ENCODE measurements around the gene SOX10.

SOX10 gene

GRCh38 chr22:37996515-37997246 lies 12.3 kb upstream of the SOX10 start:
- H3K4me3 Mint-ChIP-seq, result no peak overlapping the region
- DNase-seq (ENCODE audit: low spot score in 2 of 2), result no peak
- H3K27ac Mint-ChIP-seq, result peak overlapping the region; percentile 92
- ATAC-seq, result no peak
- H3K36me3 Mint-ChIP-seq, result no peaks in the 10 kb centered on the region
- H3K9me3 Mint-ChIP-seq, result no peaks in the 10 kb centered on the region
- H3K4me1 Mint-ChIP-seq, result peaks cover 65% of the 10 kb centered on the region

- peak overlapping the region; percentile 92 for H3K27ac Mint-ChIP-seq
- ATAC-seq (no peak), DNase-seq (ENCODE audit: low spot score in 2 of 2) (no peak)
- no peaks in the 10 kb centered on the region for H3K9me3 Mint-ChIP-seq
- no peak overlapping the region for H3K4me3 Mint-ChIP-seq
- peaks cover 65% of the 10 kb centered on the region for H3K4me1 Mint-ChIP-seq
- H3K36me3 Mint-ChIP-seq, result no peaks in the 10 kb centered on the region
Observed at GRCh38 chr22:37996079-37996478, 11.7 kb upstream of the SOX10 start.

GRCh38 chr22:37995460-37995859 lies 11.1 kb upstream of the SOX10 start:
- H3K4me1 Mint-ChIP-seq, result peaks cover 65% of the 10 kb centered on the region
- ATAC-seq, result no peak
- no peaks in the 10 kb centered on the region for H3K9me3 Mint-ChIP-seq
- DNase-seq (ENCODE audit: low spot score in 2 of 2), result no peak
- H3K4me3 Mint-ChIP-seq, result no peak overlapping the region
- peak overlapping the region; percentile 92 for H3K27ac Mint-ChIP-seq
- no peaks in the 10 kb centered on the region for H3K36me3 Mint-ChIP-seq

GRCh38 chr22:37994982-37995381 lies 10.6 kb upstream of the SOX10 start:
- H3K4me3 Mint-ChIP-seq, result no peak overlapping the region
- H3K9me3 Mint-ChIP-seq, result no peaks in the 10 kb centered on the region
- no peaks in the 10 kb centered on the region for H3K36me3 Mint-ChIP-seq
- peaks cover 62% of the 10 kb centered on the region for H3K4me1 Mint-ChIP-seq
- no peak for ATAC-seq
- peak overlapping the region; percentile 92 for H3K27ac Mint-ChIP-seq
- no peak for DNase-seq (ENCODE audit: low spot score in 2 of 2)

GRCh38 chr22:37994049-37994448 lies 9.7 kb upstream of the SOX10 start:
- Mint-ChIP-seq H3K9me3 (no peaks in the 10 kb centered on the region), H3K36me3 (no peaks in the 10 kb centered on the region), H3K27ac (peak overlapping the region; percentile 76), H3K4me1 (peaks cover 53% of the 10 kb centered on the region), H3K4me3 (no peak overlapping the region)
- DNase-seq (ENCODE audit: low spot score in 2 of 2), result no peak
- ATAC-seq, result peak; percentile 69

- no peaks in the 10 kb centered on the region for H3K36me3 Mint-ChIP-seq
- no peak for DNase-seq (ENCODE audit: low spot score in 2 of 2)
- no peak for ATAC-seq
- H3K4me3 Mint-ChIP-seq, result no peak overlapping the region
- H3K9me3 Mint-ChIP-seq, result no peaks in the 10 kb centered on the region
- no peak overlapping the region for H3K27ac Mint-ChIP-seq
- peaks cover 33% of the 10 kb centered on the region for H3K4me1 Mint-ChIP-seq
Observed at GRCh38 chr22:37991731-37992442, 7.5 kb upstream of the SOX10 start.

- no peak overlapping the region for H3K27ac Mint-ChIP-seq
- H3K9me3 Mint-ChIP-seq, result no peaks in the 10 kb centered on the region
- peaks cover 23% of the 10 kb centered on the region for H3K4me1 Mint-ChIP-seq
- ATAC-seq (no peak), DNase-seq (ENCODE audit: low spot score in 2 of 2) (no peak)
- no peak overlapping the region for H3K4me3 Mint-ChIP-seq
- H3K36me3 Mint-ChIP-seq, result no peaks in the 10 kb centered on the region
Observed at GRCh38 chr22:37990862-37991261, 6.5 kb upstream of the SOX10 start.

- peaks cover 17% of the 10 kb centered on the region for H3K4me1 Mint-ChIP-seq
- no peaks in the 10 kb centered on the region for H3K36me3 Mint-ChIP-seq
- H3K4me3 Mint-ChIP-seq, result no peak overlapping the region
- no peaks in the 10 kb centered on the region for H3K9me3 Mint-ChIP-seq
- DNase-seq (ENCODE audit: low spot score in 2 of 2), result no peak
- H3K27ac Mint-ChIP-seq, result no peak overlapping the region
- ATAC-seq, result no peak
Observed at GRCh38 chr22:37990301-37990700, 5.9 kb upstream of the SOX10 start.

GRCh38 chr22:37989146-37990045 lies 5.0 kb upstream of the SOX10 start:
- H3K36me3 Mint-ChIP-seq, result no peaks in the 10 kb centered on the region
- H3K4me3 Mint-ChIP-seq, result no peak overlapping the region
- DNase-seq (ENCODE audit: low spot score in 2 of 2), result no peak
- H3K9me3 Mint-ChIP-seq, result no peaks in the 10 kb centered on the region
- H3K4me1 Mint-ChIP-seq, result peaks cover 11% of the 10 kb centered on the region
- no peak overlapping the region for H3K27ac Mint-ChIP-seq
- ATAC-seq, result no peak

- Mint-ChIP-seq H3K9me3 (no peaks in the 10 kb centered on the region), H3K4me1 (peaks cover 6% of the 10 kb centered on the region), H3K36me3 (no peaks in the 10 kb centered on the region), H3K4me3 (no peak overlapping the region), H3K27ac (no peak overlapping the region)
- DNase-seq (ENCODE audit: low spot score in 2 of 2) (no peak), ATAC-seq (no peak)
Observed at GRCh38 chr22:37986371-37986770, 2.0 kb upstream of the SOX10 start.

GRCh38 chr22:37985751-37986281 lies 1.5 kb upstream of the SOX10 start:
- no peak for DNase-seq (ENCODE audit: low spot score in 2 of 2)
- ATAC-seq, result no peak
- no peaks in the 10 kb centered on the region for H3K9me3 Mint-ChIP-seq
- peak overlapping the region; percentile 34 for H3K27ac Mint-ChIP-seq
- H3K36me3 Mint-ChIP-seq, result no peaks in the 10 kb centered on the region
- peaks cover 6% of the 10 kb centered on the region for H3K4me1 Mint-ChIP-seq
- H3K4me3 Mint-ChIP-seq, result no peak overlapping the region

GRCh38 chr22:37985050-37985585 lies 763 bp upstream of the SOX10 start:
- ATAC-seq, result no peak
- Mint-ChIP-seq H3K27ac (peak overlapping the region; percentile 34), H3K9me3 (no peaks in the 10 kb centered on the region), H3K36me3 (no peaks in the 10 kb centered on the region), H3K4me3 (no peak overlapping the region), H3K4me1 (peaks cover 6% of the 10 kb centered on the region)
- no peak for DNase-seq (ENCODE audit: low spot score in 2 of 2)

GRCh38 chr22:37982938-37983859 lies 1.2 kb downstream of the SOX10 start:
- DNase-seq (ENCODE audit: low spot score in 2 of 2) (no peak), ATAC-seq (no peak)
- peaks cover 6% of the 10 kb centered on the region for H3K4me1 Mint-ChIP-seq
- H3K27ac Mint-ChIP-seq, result no peak overlapping the region
- H3K9me3 Mint-ChIP-seq, result no peaks in the 10 kb centered on the region
- no peaks in the 10 kb centered on the region for H3K36me3 Mint-ChIP-seq
- no peak overlapping the region for H3K4me3 Mint-ChIP-seq

- H3K9me3 Mint-ChIP-seq, result no peaks in the 10 kb centered on the region
- peak overlapping the region; percentile 65 for H3K27ac Mint-ChIP-seq
- no peaks in the 10 kb centered on the region for H3K36me3 Mint-ChIP-seq
- H3K4me3 Mint-ChIP-seq, result no peak overlapping the region
- peaks cover 6% of the 10 kb centered on the region for H3K4me1 Mint-ChIP-seq
- no peak for DNase-seq (ENCODE audit: low spot score in 2 of 2)
- ATAC-seq, result no peak
Observed at GRCh38 chr22:37982151-37982785, 2.1 kb downstream of the SOX10 start.
